CD1c-positive myeloid dendritic cell (primary cell): ENCODE data around the gene MUC2.
A peak's percentile ranks its signal among the peaks of the same experiment; 100 is the strongest.

ENCODE experiments used
- DNase-seq: peaks from one replicate; pipeline ENCODE4 v3.0.0-alpha.2; 2016; ENCODE audit errors: extremely low spot score

MUC2 gene

DNA sequence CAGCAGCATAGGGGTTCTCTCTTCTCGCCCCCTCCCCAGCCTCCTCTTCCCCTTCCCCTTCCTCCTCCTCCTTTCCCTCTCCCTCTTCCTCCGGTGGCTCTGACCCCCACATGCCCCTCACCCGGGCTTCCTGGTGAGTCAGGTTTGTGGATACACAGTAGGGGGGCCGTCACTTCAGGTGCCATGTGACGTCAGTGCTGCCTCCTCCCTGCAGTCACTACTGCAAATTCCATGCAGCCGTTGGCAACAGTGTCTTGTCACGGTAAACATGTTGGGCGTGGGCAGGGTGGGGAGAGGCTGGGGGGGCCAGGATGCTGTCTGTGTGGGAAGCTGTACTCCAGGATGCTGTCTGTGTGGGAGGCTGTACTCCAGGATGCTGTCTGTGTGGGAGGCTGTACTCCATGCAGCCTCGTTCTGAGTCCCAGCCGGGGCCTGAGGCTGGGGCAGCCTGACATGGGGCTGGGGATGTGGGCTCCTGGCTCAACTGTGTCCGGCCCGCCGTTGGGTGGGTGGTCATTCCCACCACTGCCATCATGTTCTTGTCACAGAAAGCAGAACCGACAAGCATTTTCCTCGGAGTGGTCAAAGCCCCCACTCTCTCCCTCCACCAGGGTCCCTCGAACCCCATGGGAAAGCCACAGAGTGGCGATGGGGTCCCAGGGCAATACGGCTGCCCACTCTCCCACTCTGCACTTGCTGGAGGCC is 2.4 kb upstream of the MUC2 start:
- peak; percentile 22 for DNase-seq

DNA sequence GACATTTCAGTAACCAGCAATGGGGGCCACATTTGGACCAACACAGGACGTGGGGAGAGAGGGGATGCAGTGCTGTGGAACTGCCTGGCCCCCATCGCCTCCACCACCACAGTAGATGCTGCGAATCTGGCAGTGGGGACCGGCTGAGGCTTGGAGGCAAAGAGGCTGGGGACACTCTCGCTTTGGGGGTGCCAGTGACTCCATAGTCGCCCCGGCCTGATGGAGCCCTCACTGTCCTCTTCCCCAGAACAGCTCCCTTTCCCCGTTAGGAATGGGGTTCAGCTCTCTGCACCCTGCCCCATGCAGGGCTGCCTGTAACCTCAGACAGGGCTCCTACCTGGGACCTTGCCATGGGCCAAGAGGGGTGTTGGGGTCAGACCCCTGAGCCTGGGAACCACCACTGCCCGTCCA is 1.8 kb upstream of the MUC2 start:
- DNase-seq = no peak

DNA sequence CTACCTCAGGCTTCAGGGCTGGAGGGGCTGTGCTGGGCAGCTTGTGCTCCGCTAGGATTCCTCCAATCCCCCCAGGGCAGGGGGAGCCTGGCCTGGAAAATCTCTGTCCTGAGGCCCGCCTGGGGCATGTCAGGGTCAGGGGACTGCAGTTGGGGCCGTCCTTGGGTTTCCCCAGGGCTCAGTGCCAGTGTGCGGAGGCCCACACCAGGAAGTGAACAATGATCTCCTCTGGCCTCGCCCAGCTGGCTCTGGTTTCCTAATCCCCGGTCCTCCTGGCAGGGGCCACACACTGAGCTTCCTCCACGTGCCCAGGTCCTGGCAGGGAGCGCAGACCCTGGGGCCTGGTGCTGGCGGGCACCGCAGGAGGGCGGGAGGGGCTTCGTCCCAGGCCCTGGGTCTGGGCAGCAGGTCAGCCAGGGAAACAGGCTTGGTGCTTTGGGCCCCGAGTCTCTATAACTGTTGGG is 1.4 kb upstream of the MUC2 start:
- DNase-seq = peak; percentile 47

- no peak for DNase-seq
Measured at GRCh38 chr11:1073851-1074243, 827 bp upstream of the MUC2 start.

- no peak for DNase-seq
Measured at GRCh38 chr11:1075341-1075911, 752 bp downstream of the MUC2 start.

DNA sequence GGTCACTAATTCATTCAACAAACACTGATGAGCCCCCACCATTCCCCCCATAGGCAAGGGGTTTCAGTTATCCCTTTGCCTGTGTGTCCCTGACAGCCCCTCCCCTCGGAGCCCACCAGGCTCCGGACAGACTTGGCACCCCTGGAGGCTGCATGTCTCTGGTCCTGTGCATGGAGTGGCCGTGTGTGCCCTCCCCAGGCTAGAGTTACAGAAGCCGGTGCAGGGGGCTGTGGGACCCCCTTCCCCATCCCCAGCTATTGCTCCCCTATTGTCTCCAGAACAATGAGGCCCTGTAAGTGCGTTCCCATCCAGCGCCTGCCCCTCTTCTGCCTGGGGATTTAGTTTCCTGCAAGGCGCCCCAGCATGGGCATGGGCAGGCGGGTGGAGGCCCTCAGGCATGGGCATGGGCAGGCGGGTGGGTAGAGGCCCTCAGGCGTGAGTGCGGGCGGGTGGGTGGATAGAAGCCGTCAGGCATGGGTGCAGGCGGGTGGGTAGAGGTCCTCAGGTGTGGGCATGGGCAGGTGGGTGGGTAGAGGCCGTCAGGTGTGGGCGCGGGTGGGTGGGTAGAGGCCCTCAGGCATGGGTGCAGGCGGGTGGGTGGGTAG is 1.5 kb downstream of the MUC2 start:
- no peak for DNase-seq

- DNase-seq = no peak
Measured at GRCh38 chr11:1077033-1077416, 2.4 kb downstream of the MUC2 start.

- no peak for DNase-seq
Measured at GRCh38 chr11:1077417-1078119, 2.9 kb downstream of the MUC2 start.

DNA sequence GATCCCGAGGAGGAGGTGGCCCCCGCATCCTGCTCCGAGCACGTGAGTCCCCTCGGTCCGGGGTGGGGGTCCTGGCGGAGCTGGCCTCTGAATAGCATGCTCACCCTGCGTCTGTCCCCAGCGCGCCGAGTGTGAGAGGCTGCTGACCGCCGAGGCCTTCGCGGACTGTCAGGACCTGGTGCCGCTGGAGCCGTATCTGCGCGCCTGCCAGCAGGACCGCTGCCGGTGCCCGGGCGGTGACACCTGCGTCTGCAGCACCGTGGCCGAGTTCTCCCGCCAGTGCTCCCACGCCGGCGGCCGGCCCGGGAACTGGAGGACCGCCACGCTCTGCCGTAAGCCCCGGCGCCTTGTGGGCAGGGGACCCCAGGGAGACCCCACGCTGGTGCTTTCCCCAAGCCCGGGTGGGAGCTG is 3.5 kb downstream of the MUC2 start:
- no peak for DNase-seq

DNA sequence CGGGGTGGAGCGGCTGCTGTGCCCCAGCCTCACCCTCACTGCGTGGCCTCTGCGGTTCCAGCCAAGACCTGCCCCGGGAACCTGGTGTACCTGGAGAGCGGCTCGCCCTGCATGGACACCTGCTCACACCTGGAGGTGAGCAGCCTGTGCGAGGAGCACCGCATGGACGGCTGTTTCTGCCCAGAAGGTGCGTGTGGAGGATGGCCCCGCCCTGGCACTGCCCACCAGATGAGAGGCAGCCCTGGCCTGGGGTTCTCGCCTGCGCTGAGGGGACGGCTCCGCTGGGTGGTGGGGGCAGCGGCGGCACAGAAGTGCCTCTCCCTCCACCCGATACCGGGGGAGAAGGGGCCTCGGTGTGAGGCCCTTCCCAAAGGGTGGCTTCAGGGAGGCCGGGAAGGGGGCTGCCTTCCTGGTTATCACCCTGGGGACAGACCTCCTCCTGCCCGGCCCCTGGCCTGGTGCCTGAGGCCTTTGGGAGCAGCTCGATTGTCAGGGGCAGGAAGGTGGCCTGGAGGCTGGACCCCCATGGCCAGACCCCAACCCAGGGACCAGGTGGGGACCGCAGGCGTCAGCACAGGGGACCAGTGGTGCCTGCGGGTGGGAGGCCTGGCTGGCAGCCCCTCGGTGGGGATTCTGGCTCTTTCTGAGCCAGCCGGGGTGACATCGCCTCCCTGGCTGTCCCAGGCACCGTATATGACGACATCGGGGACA is 7.1 kb downstream of the MUC2 start:
- DNase-seq = no peak

GRCh38 chr11:1082346-1082727 is 7.7 kb downstream of the MUC2 start:
- no peak for DNase-seq

GRCh38 chr11:1082728-1083620 is 8.3 kb downstream of the MUC2 start:
- DNase-seq = no peak

DNA sequence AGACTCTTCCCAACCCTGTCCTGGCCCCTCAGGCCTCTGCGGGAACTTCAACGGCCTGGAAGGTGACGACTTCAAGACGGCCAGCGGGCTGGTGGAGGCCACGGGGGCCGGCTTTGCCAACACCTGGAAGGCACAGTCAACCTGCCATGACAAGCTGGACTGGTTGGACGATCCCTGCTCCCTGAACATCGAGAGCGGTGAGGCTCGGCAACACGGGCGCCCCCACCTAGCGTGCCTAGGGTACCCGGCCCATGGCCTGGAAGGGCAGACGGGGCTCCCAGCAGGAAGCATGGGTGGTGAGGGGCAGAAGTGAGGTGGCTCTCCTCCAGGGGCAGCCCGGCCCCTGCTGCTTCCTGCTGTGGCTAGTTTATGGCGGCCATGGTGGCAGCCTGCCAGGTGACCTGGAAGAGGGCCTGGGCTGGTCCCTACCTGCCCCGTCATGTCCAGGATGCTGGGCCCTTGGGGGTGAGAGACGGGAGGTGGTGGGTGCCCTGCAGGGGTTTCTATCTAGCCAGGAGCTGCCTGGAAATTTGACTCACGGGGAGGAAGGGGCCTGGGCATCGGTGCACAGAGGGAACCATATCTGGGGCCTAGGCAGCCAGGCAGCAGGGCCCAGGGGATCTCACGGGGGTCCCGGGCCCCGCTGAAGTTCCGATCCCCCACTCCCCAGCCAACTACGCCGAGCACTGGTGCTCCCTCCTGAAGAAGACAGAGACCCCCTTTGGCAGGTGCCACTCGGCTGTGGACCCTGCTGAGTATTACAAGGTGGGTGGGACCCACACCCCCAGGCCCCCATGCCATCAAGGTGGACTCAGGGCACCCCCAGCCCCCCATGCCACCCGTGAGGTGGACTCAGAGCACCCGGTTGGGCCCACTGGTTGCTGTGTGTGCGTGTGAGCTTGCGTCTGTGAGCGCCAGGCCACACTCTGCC is 9.2 kb downstream of the MUC2 start:
- no peak for DNase-seq

- no peak for DNase-seq
Measured at GRCh38 chr11:1084561-1085439, 10.1 kb downstream of the MUC2 start.

DNA sequence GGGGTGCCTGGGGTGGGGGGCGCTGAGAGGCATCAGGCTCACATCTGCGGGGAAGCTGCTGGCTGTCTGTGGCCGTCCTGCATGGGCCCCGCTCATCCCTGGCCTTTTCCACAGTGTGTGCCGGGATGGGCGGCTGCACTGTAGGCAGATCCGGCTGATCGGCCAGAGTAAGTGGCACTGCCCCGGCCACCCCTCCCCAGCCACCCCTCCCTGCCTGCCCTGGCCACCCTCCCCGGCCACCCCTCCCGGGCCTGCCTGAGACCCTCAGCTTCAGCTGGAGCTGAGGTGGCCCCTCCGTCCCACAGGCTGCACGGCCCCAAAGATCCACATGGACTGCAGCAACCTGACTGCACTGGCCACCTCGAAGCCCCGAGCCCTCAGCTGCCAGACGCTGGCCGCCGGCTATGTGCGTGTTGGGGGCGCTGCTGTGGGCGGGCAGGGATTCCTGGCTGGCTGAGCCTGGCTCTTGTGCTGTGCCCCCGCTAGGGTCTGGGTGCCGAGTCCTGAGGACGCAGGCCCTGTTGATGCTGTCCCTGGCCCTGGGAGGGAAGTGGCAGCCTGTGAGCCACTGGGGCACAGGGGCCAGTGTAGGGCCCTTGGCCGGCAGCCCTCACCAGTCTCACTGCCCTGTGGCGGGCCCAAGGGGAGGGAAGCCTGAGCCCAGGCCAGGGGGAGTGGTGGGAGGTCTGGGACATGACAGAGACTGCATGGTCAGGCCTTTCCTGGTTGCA is 10.9 kb downstream of the MUC2 start:
- DNase-seq = no peak

DNA sequence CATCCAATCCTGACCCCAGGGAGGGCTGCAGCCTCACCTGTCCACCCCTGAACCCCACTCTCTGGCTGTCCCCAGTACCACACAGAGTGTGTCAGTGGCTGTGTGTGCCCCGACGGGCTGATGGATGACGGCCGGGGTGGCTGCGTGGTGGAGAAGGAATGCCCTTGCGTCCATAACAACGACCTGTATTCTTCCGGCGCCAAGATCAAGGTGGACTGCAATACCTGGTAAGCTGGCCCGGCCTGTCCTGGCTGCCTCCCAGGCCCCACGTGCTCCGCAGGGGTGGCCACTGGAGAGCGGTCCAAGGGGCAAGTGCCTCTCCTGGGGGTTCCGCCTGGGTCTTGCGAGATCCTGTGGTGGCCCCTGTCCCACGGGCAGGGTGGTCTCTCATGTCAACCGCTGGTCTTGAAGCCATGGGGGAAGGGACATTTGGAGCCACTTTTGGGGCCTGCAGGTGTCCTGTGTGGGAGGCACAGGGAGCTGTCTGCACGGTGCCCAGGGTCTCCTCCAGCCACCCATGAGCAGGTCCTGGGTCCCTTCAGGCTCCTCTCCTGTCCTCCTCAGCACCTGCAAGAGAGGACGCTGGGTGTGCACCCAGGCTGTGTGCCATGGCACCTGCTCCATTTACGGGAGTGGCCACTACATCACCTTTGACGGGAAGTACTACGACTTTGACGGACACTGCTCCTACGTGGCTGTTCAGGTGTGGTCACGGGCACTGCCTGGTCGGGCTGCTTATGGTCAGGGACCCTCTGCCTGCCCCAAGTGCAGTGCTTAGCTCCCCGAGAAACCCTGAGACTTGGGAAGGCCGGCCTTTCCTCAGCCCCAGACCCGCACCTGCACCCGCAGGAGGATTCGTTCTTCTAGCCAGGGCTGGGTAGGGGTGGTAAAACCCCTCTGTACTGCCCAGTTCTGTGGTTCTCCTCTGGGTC is 11.8 kb downstream of the MUC2 start:
- DNase-seq = no peak

DNA sequence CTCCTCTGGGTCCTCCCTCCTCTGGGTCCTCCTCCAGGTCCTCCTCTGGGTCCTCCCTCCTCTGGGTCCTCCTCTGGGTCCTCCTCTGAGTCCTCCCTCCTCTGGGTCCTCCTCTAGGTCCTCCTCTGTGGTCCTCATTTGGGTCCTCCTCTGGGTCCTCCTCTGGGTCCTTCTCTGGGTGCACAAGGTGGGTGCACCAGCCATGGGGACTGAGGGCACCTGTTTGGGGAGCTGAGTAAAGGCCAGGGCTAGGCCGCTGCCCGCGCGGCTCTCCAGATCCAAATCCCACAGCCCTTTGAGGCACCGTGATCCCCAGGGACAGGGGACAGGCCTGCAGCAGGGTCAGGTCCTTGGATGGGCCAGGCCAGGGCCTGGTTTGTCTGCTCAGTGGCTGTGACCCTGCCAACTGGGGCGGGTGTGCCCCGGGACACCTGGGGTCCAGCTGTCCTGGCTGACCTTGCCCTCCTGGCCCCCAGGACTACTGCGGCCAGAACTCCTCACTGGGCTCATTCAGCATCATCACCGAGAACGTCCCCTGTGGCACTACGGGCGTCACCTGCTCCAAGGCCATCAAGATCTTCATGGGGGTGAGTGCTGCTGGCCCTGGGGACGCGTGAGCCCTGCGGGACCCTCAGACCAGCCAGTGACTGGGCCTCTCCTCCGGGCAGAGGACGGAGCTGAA is 12.7 kb downstream of the MUC2 start:
- no peak for DNase-seq
